ENCODE measurements around the gene CDH4.

DNA sequence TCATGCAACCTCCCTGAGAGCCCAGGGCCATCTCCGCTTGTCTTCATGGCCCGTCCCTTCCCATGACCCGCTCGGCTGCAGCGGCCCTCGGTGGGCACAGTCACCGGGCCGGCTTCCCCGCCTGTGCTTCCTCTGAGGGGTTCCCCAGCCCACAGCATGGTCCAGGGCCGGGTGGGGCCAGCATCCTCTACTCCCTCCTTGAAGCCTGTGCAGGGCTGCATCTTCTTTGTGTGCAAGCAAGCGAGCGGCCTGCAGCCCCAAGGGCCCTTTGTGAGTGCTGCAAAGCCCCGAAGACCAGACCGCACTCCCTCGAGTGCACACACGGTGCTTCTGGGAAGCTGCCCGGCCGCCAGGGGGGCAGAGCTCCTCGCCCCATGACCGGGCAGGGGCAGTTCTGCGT is 547.9 kb downstream of the CDH4 start:
- no peak for TF ChIP-seq TAF7 (tag; IDR thresholded peaks at IDR 0.05)
- no peak for TF ChIP-seq TEAD2 (tag; IDR thresholded peaks at IDR 0.05)
- TF ChIP-seq XRCC4 (IDR thresholded peaks at IDR 0.05; ENCODE audit: extremely low read depth, insufficient read depth, insufficient read length), result no peak
- no peak for TF ChIP-seq YY1 (IDR thresholded peaks at IDR 0.05; ENCODE audit: borderline replicate concordance in 1 of 3, control insufficient read depth in 1 of 3, extremely low read depth in 1 of 3, insufficient read depth in 3 of 3, insufficient read length in 1 of 3, insufficient replicate concordance in 2 of 3, low read depth in 1 of 3, low read length in 2 of 3)
- no peak for TF ChIP-seq CTCF (IDR thresholded peaks at IDR 0.05 in 2 of 3, conservative IDR thresholded peaks at IDR 0.05 in 1 of 3; ENCODE audit: insufficient read depth in 2 of 3, low read depth in 1 of 3, low read length in 3 of 3)
- TF ChIP-seq ZNF609 (CRISPR knock-in tag; IDR thresholded peaks at IDR 0.05; ENCODE audit: borderline replicate concordance), result no peak
- no peak for TF ChIP-seq DLX4 (CRISPR knock-in tag; IDR thresholded peaks at IDR 0.05)
- no peak for TF ChIP-seq POLR2A (conservative IDR thresholded peaks at IDR 0.05)
- TF ChIP-seq ZBTB7A (IDR thresholded peaks at IDR 0.05; ENCODE audit: borderline replicate concordance, control insufficient read depth, low read depth, low read length), result no peak
- no peak for TF ChIP-seq TAF9B (IDR thresholded peaks at IDR 0.05; ENCODE audit: partially characterized antibody)
- TF ChIP-seq TRIM28 (IDR thresholded peaks at IDR 0.05), result no peak
- no peak for TF ChIP-seq NR2C2 (CRISPR knock-in tag; IDR thresholded peaks at IDR 0.05)
- no peak for TF ChIP-seq NR2C2 (tag; IDR thresholded peaks at IDR 0.05)
